ENCODE results near the gene WDFY2. TPM values are rescaled to one million over a fixed set of nuclear protein-coding genes. Genes with fewer than 3 reads are reported as not detected.
A peak's percentile ranks its signal among the peaks of the same experiment; 100 is the strongest.

The WDFY2 gene
- total and polyA plus RNA-seq, 2 experiments from 2014 or later = 11.4 to 24.0 TPM

GRCh38 chr13:51814825-51815650 lies 230.8 kb downstream of the WDFY2 start:
- no peaks in the 10 kb centered on the region for H3K9me3 Mint-ChIP-seq
- no peak overlapping the region for H3K4me3 Mint-ChIP-seq
- Histone ChIP-seq H3K4me3 (no peak overlapping the region), H3K27me3 (ENCODE audit: insufficient read depth) (no peaks in the 10 kb centered on the region), H3F3A (replicated peaks; ENCODE audit: low read depth) (no peaks in the 10 kb centered on the region), H3K27ac (ENCODE audit: low read depth) (no peak overlapping the region), H2AFZ (peak overlapping the region; percentile 94), H4K20me1 (replicated peaks; ENCODE audit: insufficient read depth) (no peaks in the 10 kb centered on the region), H3K4me2 (peak overlapping the region; percentile 27; the same call in 1 of the 2 replicates), H3K79me2 (replicated peaks; ENCODE audit: insufficient read depth) (no peaks in the 10 kb centered on the region), H3K4me1 (ENCODE audit: insufficient read depth) (peaks cover 31% of the 10 kb centered on the region), H3K9me2 (ENCODE audit: insufficient read depth) (no peaks in the 10 kb centered on the region), H3K36me3 (ENCODE audit: insufficient read depth) (no peaks in the 10 kb centered on the region)
- DNase-seq (ENCODE audit: low spot score) (peak; percentile 89), ATAC-seq (peak; percentile 81)
- no peaks in the 10 kb centered on the region for H3K36me3 Mint-ChIP-seq (ENCODE audit: low read depth)
- TF ChIP-seq ZNF462 (CRISPR knock-in tag; IDR thresholded peaks at IDR 0.05) (no peak), ZNF114 (CRISPR knock-in tag; IDR thresholded peaks at IDR 0.05) (no peak), ETS1 (IDR thresholded peaks at IDR 0.05) (no peak), CTCF (conservative IDR thresholded peaks at IDR 0.05; ENCODE audit: low read depth in 2 of 2) (peak; percentile 76 to 98), EZH2 (IDR thresholded peaks at IDR 0.05; ENCODE audit: low read depth, unreplicated experiment) (no peak), REST (IDR thresholded peaks at IDR 0.05; ENCODE audit: unreplicated experiment) (no peak), POLR2AphosphoS5 (IDR thresholded peaks at IDR 0.05; ENCODE audit: low read depth) (no peak)
- H3K27ac Mint-ChIP-seq = peak overlapping the region; percentile 49; the same call in 1 of the 2 replicates
- H3K4me1 Mint-ChIP-seq = peaks cover 39% of the 10 kb centered on the region
- H3K27me3 Mint-ChIP-seq (ENCODE audit: insufficient read depth, low read depth, poor library complexity) = peaks cover 5% of the 10 kb centered on the region
